ENCODE data around the gene RRP36.

RRP36 gene

DNA sequence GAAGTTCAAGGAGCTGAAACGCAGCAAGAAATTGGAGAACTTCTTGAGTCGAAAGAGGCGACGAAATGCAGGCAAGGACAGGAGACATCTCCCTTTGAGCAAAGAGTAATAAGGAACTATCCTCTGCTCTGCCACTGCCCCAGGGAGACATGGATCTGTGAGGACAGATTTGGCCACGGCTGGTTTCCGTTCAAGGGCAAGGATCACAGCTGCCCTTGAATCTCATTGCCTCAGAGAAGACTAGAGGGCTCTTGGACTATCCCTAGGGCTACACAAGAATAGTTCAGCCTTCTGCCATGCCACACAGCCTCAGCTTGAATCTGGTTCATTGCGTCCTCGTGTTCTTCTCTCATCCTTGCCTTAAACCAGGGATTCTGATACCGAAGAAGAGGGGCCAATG lies 7.7 kb downstream of the RRP36 start:
- DNase-seq (ENCODE audit: low read depth): no peak
- H3K4me3 ChIP-seq (ENCODE audit: low read length): no peak overlapping the region
- TF ChIP-seq, protein P1, sequence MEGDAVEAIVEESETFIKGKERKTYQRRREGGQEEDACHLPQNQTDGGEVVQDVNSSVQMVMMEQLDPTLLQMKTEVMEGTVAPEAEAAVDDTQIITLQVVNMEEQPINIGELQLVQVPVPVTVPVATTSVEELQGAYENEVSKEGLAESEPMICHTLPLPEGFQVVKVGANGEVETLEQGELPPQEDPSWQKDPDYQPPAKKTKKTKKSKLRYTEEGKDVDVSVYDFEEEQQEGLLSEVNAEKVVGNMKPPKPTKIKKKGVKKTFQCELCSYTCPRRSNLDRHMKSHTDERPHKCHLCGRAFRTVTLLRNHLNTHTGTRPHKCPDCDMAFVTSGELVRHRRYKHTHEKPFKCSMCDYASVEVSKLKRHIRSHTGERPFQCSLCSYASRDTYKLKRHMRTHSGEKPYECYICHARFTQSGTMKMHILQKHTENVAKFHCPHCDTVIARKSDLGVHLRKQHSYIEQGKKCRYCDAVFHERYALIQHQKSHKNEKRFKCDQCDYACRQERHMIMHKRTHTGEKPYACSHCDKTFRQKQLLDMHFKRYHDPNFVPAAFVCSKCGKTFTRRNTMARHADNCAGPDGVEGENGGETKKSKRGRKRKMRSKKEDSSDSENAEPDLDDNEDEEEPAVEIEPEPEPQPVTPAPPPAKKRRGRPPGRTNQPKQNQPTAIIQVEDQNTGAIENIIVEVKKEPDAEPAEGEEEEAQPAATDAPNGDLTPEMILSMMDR (conservative IDR thresholded peaks at IDR 0.05; ENCODE audit: low read depth, low read length): no peak

DNA sequence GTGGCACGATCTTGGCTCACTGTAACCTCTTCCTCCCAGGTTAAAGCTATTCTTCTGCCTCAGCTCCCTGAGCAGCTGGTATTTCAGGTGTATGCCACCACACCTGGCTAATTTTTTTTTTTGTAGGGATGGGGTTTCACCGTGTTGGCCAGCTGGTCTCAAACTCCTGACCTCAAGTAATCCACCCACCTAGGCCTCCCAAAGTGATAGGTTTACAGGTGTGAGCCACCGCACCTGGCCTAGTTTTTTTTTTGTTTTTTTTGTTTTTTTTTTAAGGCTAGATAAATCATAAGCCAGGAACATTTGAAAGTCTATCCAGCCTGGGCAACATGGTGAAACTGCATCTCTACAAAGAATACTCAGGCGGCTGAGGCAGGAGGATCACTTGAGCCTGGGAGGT lies 10.9 kb downstream of the RRP36 start:
- H3K4me3 ChIP-seq (ENCODE audit: low read length): no peak overlapping the region
- DNase-seq (ENCODE audit: low read depth): no peak
- TF ChIP-seq, protein P1 (conservative IDR thresholded peaks at IDR 0.05; ENCODE audit: low read depth, low read length): no peak

DNA sequence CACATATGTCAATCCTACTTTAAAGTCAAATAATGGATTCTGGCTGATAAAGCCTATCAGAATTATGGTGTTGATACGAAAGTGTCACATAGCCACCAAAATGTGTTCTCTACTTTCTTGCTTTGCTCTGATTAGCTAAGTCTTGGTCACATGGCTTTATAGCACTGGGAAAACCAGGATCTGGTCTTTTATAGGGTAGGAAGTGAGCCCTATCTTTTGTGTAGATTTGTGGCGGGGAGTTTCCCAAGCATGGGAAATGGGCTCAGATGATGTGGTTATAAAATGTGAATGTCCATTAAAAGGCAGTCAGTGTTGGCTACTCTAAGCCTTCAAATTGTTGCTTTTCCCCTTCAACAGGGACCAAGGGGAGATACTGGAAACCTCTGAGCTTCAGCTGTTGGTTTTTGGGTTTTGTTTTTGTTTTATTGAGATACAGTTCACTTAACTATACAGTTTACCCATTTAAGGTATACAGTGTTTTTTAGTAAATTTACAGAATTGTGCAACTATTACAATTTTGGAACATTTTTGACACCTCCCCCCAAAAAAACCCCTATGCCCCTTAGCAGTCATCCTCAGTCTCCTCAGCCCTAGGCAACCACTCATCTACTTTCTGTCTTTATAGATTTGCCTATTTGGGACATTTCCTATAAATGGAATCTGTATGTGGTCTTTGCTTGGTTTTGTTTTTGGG lies 12.2 kb downstream of the RRP36 start:
- H3K4me3 ChIP-seq (ENCODE audit: low read length): no peak overlapping the region
- TF ChIP-seq, protein P1 (conservative IDR thresholded peaks at IDR 0.05; ENCODE audit: low read depth, low read length): no peak
- DNase-seq (ENCODE audit: low read depth): no peak

DNA sequence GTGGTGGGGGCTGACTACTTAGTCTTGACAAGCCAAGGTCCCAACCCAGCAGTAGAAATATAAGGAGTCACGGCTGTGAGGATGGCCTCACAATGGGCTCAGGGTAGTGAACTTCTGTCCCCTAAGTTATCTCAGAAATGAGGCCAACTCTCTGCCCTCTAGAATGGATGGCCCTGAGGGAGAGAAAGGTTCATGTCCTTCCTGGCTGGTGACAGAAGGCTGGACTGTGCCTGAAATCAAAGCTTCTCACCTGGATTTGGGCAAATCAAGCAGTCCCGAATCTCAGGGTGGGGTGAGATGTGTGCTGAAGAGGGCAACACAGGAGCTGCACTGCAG lies 12.7 kb downstream of the RRP36 start:
- TF ChIP-seq, protein P1 (conservative IDR thresholded peaks at IDR 0.05; ENCODE audit: low read depth, low read length): no peak
- no peak overlapping the region for H3K4me3 ChIP-seq (ENCODE audit: low read length)
- no peak for DNase-seq (ENCODE audit: low read depth)

DNA sequence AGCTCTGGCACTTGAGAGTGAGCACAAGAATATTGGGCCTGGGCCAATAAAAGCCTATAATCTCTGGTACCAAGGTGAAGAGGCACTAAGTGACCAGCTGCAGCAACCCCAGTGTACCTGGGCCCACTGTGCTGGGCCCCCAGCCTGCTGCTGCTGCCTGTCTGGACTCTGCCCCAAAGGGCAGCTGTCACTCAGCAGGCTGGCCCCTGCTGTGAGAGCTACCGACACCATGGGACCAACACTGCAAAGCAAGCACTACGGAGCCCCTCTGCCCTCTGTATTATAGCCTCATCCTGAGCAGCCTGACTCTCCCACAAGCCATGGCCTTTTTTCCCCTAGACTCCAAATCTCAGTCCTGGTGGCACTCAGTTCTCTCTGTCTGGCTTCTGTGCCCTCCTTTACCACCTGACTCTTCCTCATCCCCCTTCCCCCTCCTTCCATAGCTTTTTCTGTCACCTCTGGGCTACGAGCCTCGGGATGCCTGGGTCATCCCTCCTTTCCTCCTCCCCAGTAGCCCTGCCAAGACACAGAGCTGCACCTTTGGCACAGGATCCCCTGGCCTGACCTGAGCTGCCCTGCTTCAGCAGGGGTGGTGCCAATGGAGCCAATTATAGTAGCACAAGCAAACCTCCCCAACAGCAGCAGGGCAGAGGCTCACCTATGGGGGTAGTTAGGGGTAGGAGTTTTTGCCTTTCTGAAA lies 14.2 kb downstream of the RRP36 start:
- H3K4me3 ChIP-seq (ENCODE audit: low read length): no peak overlapping the region
- TF ChIP-seq, protein P1 (conservative IDR thresholded peaks at IDR 0.05; ENCODE audit: low read depth, low read length): no peak
- no peak for DNase-seq (ENCODE audit: low read depth)

DNA sequence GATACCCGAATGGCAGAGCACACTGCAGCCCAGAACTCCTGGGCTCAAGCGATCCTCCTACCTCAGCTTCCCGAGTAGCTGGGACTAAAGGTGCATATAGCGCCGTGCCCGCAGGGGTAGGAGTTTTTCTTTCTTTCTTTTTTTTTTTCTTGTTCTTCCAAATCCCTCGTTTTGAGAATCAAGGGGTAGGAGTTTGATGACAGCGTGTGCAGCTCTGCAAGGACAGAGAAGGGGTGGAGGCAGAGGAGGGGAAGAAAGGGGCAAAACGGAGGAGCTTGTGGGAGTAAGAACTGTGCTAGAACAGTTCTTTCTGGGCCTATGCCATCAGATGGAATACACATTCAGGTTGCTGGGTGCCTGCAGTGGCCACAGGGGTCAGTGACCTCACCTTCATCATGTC lies 15.3 kb downstream of the RRP36 start:
- no peak overlapping the region for H3K4me3 ChIP-seq (ENCODE audit: low read length)
- no peak for DNase-seq (ENCODE audit: low read depth)
- TF ChIP-seq, protein P1 (conservative IDR thresholded peaks at IDR 0.05; ENCODE audit: low read depth, low read length): no peak

DNA sequence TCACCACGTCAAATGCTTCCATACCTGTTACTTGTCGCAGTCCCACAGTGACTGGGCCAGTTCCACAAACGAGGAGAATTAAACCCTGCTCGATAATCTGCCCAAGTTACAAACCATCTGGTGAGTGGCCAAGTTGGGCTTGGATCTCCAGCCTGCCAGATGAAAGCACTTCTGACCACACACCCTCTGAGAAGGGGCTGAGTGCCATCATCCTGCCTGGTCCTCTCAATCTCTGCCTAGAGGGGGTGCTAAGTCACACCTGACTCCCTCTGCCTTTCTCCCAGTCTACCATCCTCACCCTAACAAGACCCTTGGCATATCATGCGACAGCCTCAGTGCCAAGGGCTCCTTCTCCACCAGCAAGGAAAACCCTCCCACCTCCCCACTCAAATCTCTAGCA lies 15.8 kb downstream of the RRP36 start:
- no peak overlapping the region for H3K4me3 ChIP-seq (ENCODE audit: low read length)
- TF ChIP-seq, protein P1 (conservative IDR thresholded peaks at IDR 0.05; ENCODE audit: low read depth, low read length): no peak

More for the DNA sequence above, 15.8 kb downstream of the RRP36 start:
- DNase-seq (ENCODE audit: low read depth): no peak
